MM.1S (cell line): ENCODE data around the gene FLRT2.

Experiments
- DNase-seq: peaks from one replicate; pipeline ENCODE4 v3.0.0-alpha.2; 2015
- H2AFZ ChIP-seq: fragments of 300-600 bp; sonication (generic); 2 replicates; pipeline ENCODE4 v1.6.0; 2016; ENCODE audit warnings: antibody characterized with exemption, low read length
- H3F3A ChIP-seq: fragments of 300-600 bp; sonication (generic); 2 replicates; pipeline ENCODE4 v1.6.1; 2016; ENCODE audit warnings: mild to moderate bottlenecking, antibody characterized with exemption, low read length, moderate library complexity, mixed read lengths; ENCODE audit not compliant: insufficient read depth
- H3K27ac ChIP-seq: fragments of 300-600 bp; sonication (generic); 2 replicates; pipeline ENCODE4 v1.5.1; 2016; ENCODE audit warnings: mild to moderate bottlenecking, low read length
- H3K27me3 ChIP-seq: fragments of 300-600 bp; sonication (generic); replicated peaks from 2 replicates; pipeline ENCODE4 v1.6.0; 2016; ENCODE audit warnings: low read length; ENCODE audit not compliant: insufficient read depth
- H3K36me3 ChIP-seq: fragments of 300-600 bp; sonication (generic); replicated peaks from 2 replicates; pipeline ENCODE4 v1.6.1; 2016; ENCODE audit warnings: mild to moderate bottlenecking, low read length, mixed read lengths; ENCODE audit not compliant: insufficient read depth
- H3K4me1 ChIP-seq: fragments of 300-600 bp; sonication (generic); 2 replicates; pipeline ENCODE4 v1.6.1; 2016; ENCODE audit warnings: low read length, mixed read lengths
- H3K4me2 ChIP-seq: fragments of 300-600 bp; sonication (generic); 2 replicates; pipeline ENCODE4 v1.6.0; 2016; ENCODE audit warnings: low read depth, low read length
- H3K4me3 ChIP-seq: fragments of 300-600 bp; sonication (generic); 2 replicates; pipeline ENCODE4 v1.5.1; 2016; ENCODE audit warnings: low read length, mixed read lengths
- H3K79me2 ChIP-seq: fragments of 300-600 bp; sonication (generic); 2 replicates; pipeline ENCODE4 v1.6.1; 2016; ENCODE audit warnings: mixed run types, low read length, mixed read lengths
- H3K9ac ChIP-seq: fragments of 300-600 bp; sonication (generic); 2 replicates; pipeline ENCODE4 v1.6.1; 2016; ENCODE audit warnings: low read length, mixed read lengths
- H3K9me2 ChIP-seq: fragments of 300-600 bp; sonication (generic); replicated peaks from 2 replicates; pipeline ENCODE4 v1.6.1; 2016; ENCODE audit warnings: mild to moderate bottlenecking, low read length, mixed read lengths; ENCODE audit not compliant: insufficient read depth
- H3K9me3 ChIP-seq: fragments of 300-600 bp; sonication (generic); replicated peaks from 2 replicates; pipeline ENCODE4 v1.6.1; 2016; ENCODE audit warnings: mild to moderate bottlenecking, low read length, mixed read lengths; ENCODE audit not compliant: insufficient read depth
- H4K20me1 ChIP-seq: fragments of 300-600 bp; sonication (generic); 2 replicates; pipeline ENCODE4 v1.6.1; 2016; ENCODE audit warnings: mild to moderate bottlenecking, low read length, moderate library complexity, mixed read lengths; ENCODE audit not compliant: insufficient read depth
- EZH2 ChIP-seq: fragments of 300-600 bp; sonication (generic); optimal IDR thresholded peaks from 2 replicates; pipeline ENCODE3; 2017; ENCODE audit warnings: low read depth, mild to moderate bottlenecking, antibody characterized with exemption, low read length, mixed read lengths
- EZH2phosphoT487 ChIP-seq: fragments of 300-600 bp; sonication (generic); IDR thresholded peaks from 2 replicates; pipeline ENCODE4 v1.6.1; 2018; ENCODE audit warnings: antibody characterized with exemption, low read length
- TF ChIP-seq, protein P1 (sequence below): fragments of 300-600 bp; sonication (generic); IDR thresholded peaks from 2 replicates; pipeline ENCODE4 v1.5.1; 2016; ENCODE audit warnings: antibody characterized with exemption, low read length, mixed read lengths

The FLRT2 gene

DNA sequence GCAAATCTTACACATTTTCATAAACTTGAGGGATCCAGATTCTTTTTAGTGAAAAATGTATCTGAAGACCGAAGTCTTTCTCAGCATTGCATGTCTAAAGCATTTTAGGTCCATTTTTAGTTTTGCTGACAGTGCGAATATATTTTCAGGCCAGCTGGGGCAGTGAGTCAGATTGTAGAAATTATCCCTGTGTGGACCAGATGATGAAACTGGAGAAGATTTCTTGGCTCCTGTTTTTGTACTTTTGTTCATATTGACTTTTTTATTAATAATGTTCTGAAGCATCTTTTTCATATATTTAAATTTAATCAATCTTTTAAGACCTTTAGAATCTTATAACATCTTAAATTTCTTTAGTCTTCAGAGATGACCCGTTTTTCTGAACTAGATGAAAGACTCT lies 173.1 kb downstream of the FLRT2 start:
- no peak overlapping the region for H3K4me3 ChIP-seq

More for the DNA sequence above, 173.1 kb downstream of the FLRT2 start:
- Histone ChIP-seq H2AFZ (no peak overlapping the region), H3K27me3 (no peaks in the 10 kb centered on the region), H3K27ac (peak overlapping the region; percentile 89; the same call in 1 of the 2 replicates), H3K9ac (peak overlapping the region; percentile 35; the same call in 1 of the 2 replicates), H3K9me3 (no peaks in the 10 kb centered on the region), H3K4me2 (peak overlapping the region; percentile 68; the same call in 1 of the 2 replicates), H3K36me3 (no peaks in the 10 kb centered on the region), H3K4me1 (peaks cover 21% of the 10 kb centered on the region), H3K9me2 (no peaks in the 10 kb centered on the region), H3K79me2 (no peaks in the 10 kb centered on the region), H3F3A (peaks cover 20% of the 10 kb centered on the region), H4K20me1 (no peaks in the 10 kb centered on the region)
- TF ChIP-seq, protein P1, sequence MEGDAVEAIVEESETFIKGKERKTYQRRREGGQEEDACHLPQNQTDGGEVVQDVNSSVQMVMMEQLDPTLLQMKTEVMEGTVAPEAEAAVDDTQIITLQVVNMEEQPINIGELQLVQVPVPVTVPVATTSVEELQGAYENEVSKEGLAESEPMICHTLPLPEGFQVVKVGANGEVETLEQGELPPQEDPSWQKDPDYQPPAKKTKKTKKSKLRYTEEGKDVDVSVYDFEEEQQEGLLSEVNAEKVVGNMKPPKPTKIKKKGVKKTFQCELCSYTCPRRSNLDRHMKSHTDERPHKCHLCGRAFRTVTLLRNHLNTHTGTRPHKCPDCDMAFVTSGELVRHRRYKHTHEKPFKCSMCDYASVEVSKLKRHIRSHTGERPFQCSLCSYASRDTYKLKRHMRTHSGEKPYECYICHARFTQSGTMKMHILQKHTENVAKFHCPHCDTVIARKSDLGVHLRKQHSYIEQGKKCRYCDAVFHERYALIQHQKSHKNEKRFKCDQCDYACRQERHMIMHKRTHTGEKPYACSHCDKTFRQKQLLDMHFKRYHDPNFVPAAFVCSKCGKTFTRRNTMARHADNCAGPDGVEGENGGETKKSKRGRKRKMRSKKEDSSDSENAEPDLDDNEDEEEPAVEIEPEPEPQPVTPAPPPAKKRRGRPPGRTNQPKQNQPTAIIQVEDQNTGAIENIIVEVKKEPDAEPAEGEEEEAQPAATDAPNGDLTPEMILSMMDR = no peak
- no peak for TF ChIP-seq EZH2
- no peak for TF ChIP-seq EZH2phosphoT487
- peak; percentile 59 for DNase-seq
